Activated CD4-positive, alpha-beta T cell treated with anti-CD3 and anti-CD28 coated beads, Interleukin-2, amount 10 ng/mL, durations not matched to agents 7 days and 5 days (primary cell): Measurements from ENCODE around the gene LZTFL1. TPM values are rescaled to one million over a fixed set of nuclear protein-coding genes. Genes with fewer than 3 reads are reported as not detected.

Source experiments
- CTCF ChIA-PET: fragments of 350-600 bp; sonication (Branson Sonifier 250); formaldehyde crosslinking; loops from one replicate; lab custom pipeline; 2021; ENCODE audit warnings: antibody characterized with exemption; lab: Charles Lee
- POLR2A ChIA-PET: fragments of 350-600 bp; sonication (Branson Sonifier 250); formaldehyde crosslinking; loops from one replicate; lab custom pipeline; 2021; ENCODE audit warnings: antibody characterized with exemption; lab: Charles Lee
- DNase-seq: peaks from one replicate; pipeline ENCODE4 v3.0.0-alpha.2; 2020
- H3K27ac Mint-ChIP-seq: one replicate; pipeline ENCODE4 v1.8.0; 2021; ENCODE audit warnings: mild to moderate bottlenecking, moderate library complexity, mixed read lengths
- H3K27me3 Mint-ChIP-seq: one replicate; pipeline ENCODE4 v1.8.0; 2021; ENCODE audit warnings: mixed read lengths
- H3K36me3 Mint-ChIP-seq: one replicate; pipeline ENCODE4 v1.8.0; 2021; ENCODE audit warnings: low read depth, mixed read lengths
- H3K4me1 Mint-ChIP-seq: one replicate; pipeline ENCODE4 v1.8.0; 2021; ENCODE audit warnings: mixed read lengths
- H3K4me3 Mint-ChIP-seq: one replicate; pipeline ENCODE4 v1.8.0; 2021; ENCODE audit warnings: mild to moderate bottlenecking, moderate library complexity, mixed read lengths
- H3K9me3 Mint-ChIP-seq: one replicate; pipeline ENCODE4 v1.8.0; 2021; ENCODE audit warnings: mixed read lengths
- total RNA-seq, 2 experiments: library from RNA; stranded (reverse); gene quantifications; one replicate each; pipeline ENCODE4 v1.2.3, GENCODE V29; 2021

The LZTFL1 gene
- total RNA-seq, 2 experiments from 2014 or later: 6.3 to 7.7 TPM

- no peaks in the 10 kb centered on the region for H3K9me3 Mint-ChIP-seq
These were observed 65.3 kb downstream of the LZTFL1 start for GRCh38 chr3:45776611-45777010.

GRCh38 chr3:45776301-45776595, 65.7 kb downstream of the LZTFL1 start:
- DNase-seq: no peak
- no peak overlapping the region for H3K27ac Mint-ChIP-seq
- ChIA-PET CTCF (interaction anchor here (0.9 kb wide), 1 partner anchor 30 kb away, joined by 3 read pairs; no protein-coding TSS in a partner anchor), POLR2A (interaction anchor here (0.7 kb wide), 1 partner anchor 13 kb away, joined by 3 read pairs; no protein-coding TSS in a partner anchor)
- H3K4me3 Mint-ChIP-seq: no peak overlapping the region
- H3K27me3 Mint-ChIP-seq: peaks cover 24% of the 10 kb centered on the region
- no peaks in the 10 kb centered on the region for H3K9me3 Mint-ChIP-seq
- peaks cover 18% of the 10 kb centered on the region for H3K4me1 Mint-ChIP-seq
- H3K36me3 Mint-ChIP-seq: no peaks in the 10 kb centered on the region

More at GRCh38 chr3:45776611-45777010, 65.3 kb downstream of the LZTFL1 start:
- Mint-ChIP-seq H3K27ac (no peak overlapping the region), H3K36me3 (no peaks in the 10 kb centered on the region), H3K27me3 (peaks cover 21% of the 10 kb centered on the region), H3K4me3 (no peak overlapping the region), H3K4me1 (peaks cover 18% of the 10 kb centered on the region)
- ChIA-PET POLR2A (interaction anchor here (0.7 kb wide), 1 partner anchor 13 kb away, joined by 3 read pairs; no protein-coding TSS in a partner anchor), CTCF (interaction anchor here (0.9 kb wide), 1 partner anchor 29 kb away, joined by 3 read pairs; no protein-coding TSS in a partner anchor)
- no peak for DNase-seq

GRCh38 chr3:45775571-45776300, 66.2 kb downstream of the LZTFL1 start:
- POLR2A ChIA-PET: interaction anchor here (0.7 kb wide), 1 partner anchor 14 kb away, joined by 3 read pairs; no protein-coding TSS in a partner anchor
- DNase-seq: no peak
- Mint-ChIP-seq H3K27ac (no peak overlapping the region), H3K4me1 (peaks cover 18% of the 10 kb centered on the region), H3K27me3 (peaks cover 29% of the 10 kb centered on the region), H3K4me3 (no peak overlapping the region), H3K9me3 (no peaks in the 10 kb centered on the region), H3K36me3 (no peaks in the 10 kb centered on the region)
- CTCF ChIA-PET: interaction anchor here (0.9 kb wide), 1 partner anchor 30 kb away, joined by 3 read pairs; no protein-coding TSS in a partner anchor

- POLR2A ChIA-PET: no interaction called here
- no peaks in the 10 kb centered on the region for H3K9me3 Mint-ChIP-seq
- CTCF ChIA-PET: no interaction called here
- H3K4me1 Mint-ChIP-seq: peaks cover 18% of the 10 kb centered on the region
- no peak overlapping the region for H3K27ac Mint-ChIP-seq
- H3K4me3 Mint-ChIP-seq: no peak overlapping the region
- peaks cover 37% of the 10 kb centered on the region for H3K27me3 Mint-ChIP-seq
- DNase-seq: no peak
- no peaks in the 10 kb centered on the region for H3K36me3 Mint-ChIP-seq
These were observed 67.1 kb downstream of the LZTFL1 start for GRCh38 chr3:45774581-45775521.

- no peak for DNase-seq
- H3K9me3 Mint-ChIP-seq: no peaks in the 10 kb centered on the region
- peaks cover 45% of the 10 kb centered on the region for H3K27me3 Mint-ChIP-seq
- H3K4me3 Mint-ChIP-seq: no peak overlapping the region
- no peaks in the 10 kb centered on the region for H3K36me3 Mint-ChIP-seq
- peaks cover 18% of the 10 kb centered on the region for H3K4me1 Mint-ChIP-seq
- ChIA-PET POLR2A (no interaction called here), CTCF (no interaction called here)
- no peak overlapping the region for H3K27ac Mint-ChIP-seq
These were observed 68.0 kb downstream of the LZTFL1 start for GRCh38 chr3:45773714-45774449.

Other genes starting within 250 kb of the LZTFL1 start
- gene LIMD1, start 247.4 kb downstream of the LZTFL1 start, total RNA-seq: 10 to 100 TPM; 45.1 to 47.7 TPM
- gene SACM1L, start 152.7 kb downstream of the LZTFL1 start, total RNA-seq: 10 to 100 TPM; 57.6 to 61.3 TPM
- gene SLC6A20, start 45.6 kb downstream of the LZTFL1 start, total RNA-seq: not detected
- gene CCR9, start 44.4 kb upstream of the LZTFL1 start, total RNA-seq: under 1 TPM in 1 of 2 experiments, not detected in 1; 0.15 TPM
- 10 to 100 TPM; 17.6 to 18.0 TPM for gene CXCR6, start 101.3 kb upstream of the LZTFL1 start, total RNA-seq
- gene FYCO1, start 153.7 kb upstream of the LZTFL1 start, total RNA-seq: 10 to 100 TPM; 15.1 to 15.7 TPM
- not detected for gene XCR1, start 185.4 kb upstream of the LZTFL1 start, total RNA-seq